ENCODE results near the gene LYRM4.

The LYRM4 gene

DNA sequence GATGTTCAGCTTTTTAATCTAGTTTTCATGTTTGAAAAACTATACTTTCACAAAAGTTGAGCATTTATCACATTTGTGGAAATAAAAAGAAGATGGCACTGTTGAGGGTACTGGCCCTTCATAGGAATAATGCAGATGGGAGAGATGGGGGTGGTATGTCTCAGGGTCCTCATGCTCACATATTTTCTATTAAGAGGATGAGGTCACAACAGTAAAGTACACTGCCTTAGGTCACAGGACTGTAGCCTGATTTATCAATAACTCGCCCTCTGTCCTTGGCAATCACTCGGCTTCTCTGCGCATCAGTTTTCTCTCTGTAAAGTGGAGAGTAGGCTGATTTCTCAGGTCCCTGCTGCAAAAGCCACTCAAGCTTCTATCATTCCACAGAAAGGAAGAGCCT is 119.7 kb downstream of the LYRM4 start:
- peaks cover 20% of the 10 kb centered on the region for H3K4me1 ChIP-seq (ENCODE audit: insufficient read depth, low read length, severe bottlenecking)
- H4K20me1 ChIP-seq (ENCODE audit: insufficient read depth, low read length): no peaks in the 10 kb centered on the region
- H3K27me3 ChIP-seq (ENCODE audit: insufficient read depth, low read length): no peaks in the 10 kb centered on the region
- H2AFZ ChIP-seq (ENCODE audit: low read length): no peak overlapping the region
- peak overlapping the region; percentile 36; the same call in 1 of the 2 replicates for H3K9ac ChIP-seq (ENCODE audit: low read length)
- peak overlapping the region; percentile 60 for H3K4me2 ChIP-seq (ENCODE audit: low read length)
- H3F3A ChIP-seq (ENCODE audit: insufficient read depth, low read length): no peaks in the 10 kb centered on the region
- TF ChIP-seq CTCF (IDR thresholded peaks at IDR 0.05; ENCODE audit: low read length) (no peak), EZH2 (IDR thresholded peaks at IDR 0.05; ENCODE audit: borderline replicate concordance, low read length) (no peak)
- H3K36me3 ChIP-seq (ENCODE audit: insufficient read depth, low read length): no peaks in the 10 kb centered on the region
- no peaks in the 10 kb centered on the region for H3K79me2 ChIP-seq (ENCODE audit: insufficient read depth, low read length)
- H3K4me3 ChIP-seq (ENCODE audit: low read depth, low read length, poor library complexity, severe bottlenecking): peak overlapping the region; percentile 23
- no peaks in the 10 kb centered on the region for H3K9me3 ChIP-seq (ENCODE audit: low read length)
- H3K27ac ChIP-seq (ENCODE audit: low read depth, low read length, poor library complexity, severe bottlenecking): no peak overlapping the region
- H3K9me2 ChIP-seq (ENCODE audit: low read depth, low read length): no peaks in the 10 kb centered on the region

GRCh38 chr6:5139828-5140771 is 120.7 kb downstream of the LYRM4 start:
- peak overlapping the region; percentile 60 for H3K4me2 ChIP-seq (ENCODE audit: low read length)
- TF ChIP-seq EZH2 (IDR thresholded peaks at IDR 0.05; ENCODE audit: borderline replicate concordance, low read length): no peak
- TF ChIP-seq CTCF (IDR thresholded peaks at IDR 0.05; ENCODE audit: low read length): no peak
- peaks cover 23% of the 10 kb centered on the region for H3K4me1 ChIP-seq (ENCODE audit: insufficient read depth, low read length, severe bottlenecking)
- H3K27ac ChIP-seq (ENCODE audit: low read depth, low read length, poor library complexity, severe bottlenecking): no peak overlapping the region
- no peaks in the 10 kb centered on the region for H3K9me3 ChIP-seq (ENCODE audit: low read length)
- no peaks in the 10 kb centered on the region for H4K20me1 ChIP-seq (ENCODE audit: insufficient read depth, low read length)
- no peaks in the 10 kb centered on the region for H3K27me3 ChIP-seq (ENCODE audit: insufficient read depth, low read length)
- no peaks in the 10 kb centered on the region for H3K36me3 ChIP-seq (ENCODE audit: insufficient read depth, low read length)
- H3F3A ChIP-seq (ENCODE audit: insufficient read depth, low read length): no peaks in the 10 kb centered on the region
- no peaks in the 10 kb centered on the region for H3K79me2 ChIP-seq (ENCODE audit: insufficient read depth, low read length)
- H3K9ac ChIP-seq (ENCODE audit: low read length): peak overlapping the region; percentile 36; the same call in 1 of the 2 replicates
- no peaks in the 10 kb centered on the region for H3K9me2 ChIP-seq (ENCODE audit: low read depth, low read length)
- peak overlapping the region; percentile 23 for H3K4me3 ChIP-seq (ENCODE audit: low read depth, low read length, poor library complexity, severe bottlenecking)
- H2AFZ ChIP-seq (ENCODE audit: low read length): no peak overlapping the region

GRCh38 chr6:5138995-5139827 is 121.5 kb downstream of the LYRM4 start:
- H3K9me2 ChIP-seq (ENCODE audit: low read depth, low read length): no peaks in the 10 kb centered on the region
- TF ChIP-seq CTCF (IDR thresholded peaks at IDR 0.05; ENCODE audit: low read length) (no peak), EZH2 (IDR thresholded peaks at IDR 0.05; ENCODE audit: borderline replicate concordance, low read length) (no peak)
- H3K4me3 ChIP-seq (ENCODE audit: low read depth, low read length, poor library complexity, severe bottlenecking): no peak overlapping the region
- no peaks in the 10 kb centered on the region for H3F3A ChIP-seq (ENCODE audit: insufficient read depth, low read length)
- H3K27ac ChIP-seq (ENCODE audit: low read depth, low read length, poor library complexity, severe bottlenecking): no peak overlapping the region
- H2AFZ ChIP-seq (ENCODE audit: low read length): no peak overlapping the region
- H3K4me1 ChIP-seq (ENCODE audit: insufficient read depth, low read length, severe bottlenecking): peaks cover 23% of the 10 kb centered on the region
- no peaks in the 10 kb centered on the region for H3K9me3 ChIP-seq (ENCODE audit: low read length)
- no peaks in the 10 kb centered on the region for H3K79me2 ChIP-seq (ENCODE audit: insufficient read depth, low read length)
- H3K36me3 ChIP-seq (ENCODE audit: insufficient read depth, low read length): no peaks in the 10 kb centered on the region
- no peaks in the 10 kb centered on the region for H3K27me3 ChIP-seq (ENCODE audit: insufficient read depth, low read length)
- H4K20me1 ChIP-seq (ENCODE audit: insufficient read depth, low read length): no peaks in the 10 kb centered on the region
- no peak overlapping the region for H3K4me2 ChIP-seq (ENCODE audit: low read length)
- no peak overlapping the region for H3K9ac ChIP-seq (ENCODE audit: low read length)

All from OCI-LY1 (cell line).